Epithelial cell of proximal tubule (primary cell): Measurements from ENCODE around the gene DUSP8. TPM values are rescaled to one million over a fixed set of nuclear protein-coding genes. Genes with fewer than 3 reads are reported as not detected.

ENCODE experiments used
- DNase-seq: peaks from one replicate; pipeline ENCODE4 v3.0.0-alpha.2; 2011; ENCODE audit warnings: low read depth
- H3K4me3 ChIP-seq: 2 replicates; pipeline ENCODE4 v1.5.1; 2011; ENCODE audit warnings: low read depth, mild to moderate bottlenecking, low read length
- total RNA-seq: library from RNA; depleted of rRNA; stranded (reverse); fragments of >200 nt; gene quantifications from 2 replicates; pipeline ENCODE4 v1.2.3, GENCODE V29; 2015
- TF ChIP-seq, protein P1 (sequence below): conservative IDR thresholded peaks from 2 replicates; pipeline ENCODE4 v1.5.1; 2012; ENCODE audit warnings: low read depth, mild to moderate bottlenecking, low read length

Gene DUSP8
- total RNA-seq, 1 donor from 2014 or later = 13.1 TPM

GRCh38 chr11:1540074-1540473 is 32.0 kb downstream of the DUSP8 start:
- DNase-seq = no peak
- H3K4me3 ChIP-seq = no peak overlapping the region
- TF ChIP-seq, protein P1, sequence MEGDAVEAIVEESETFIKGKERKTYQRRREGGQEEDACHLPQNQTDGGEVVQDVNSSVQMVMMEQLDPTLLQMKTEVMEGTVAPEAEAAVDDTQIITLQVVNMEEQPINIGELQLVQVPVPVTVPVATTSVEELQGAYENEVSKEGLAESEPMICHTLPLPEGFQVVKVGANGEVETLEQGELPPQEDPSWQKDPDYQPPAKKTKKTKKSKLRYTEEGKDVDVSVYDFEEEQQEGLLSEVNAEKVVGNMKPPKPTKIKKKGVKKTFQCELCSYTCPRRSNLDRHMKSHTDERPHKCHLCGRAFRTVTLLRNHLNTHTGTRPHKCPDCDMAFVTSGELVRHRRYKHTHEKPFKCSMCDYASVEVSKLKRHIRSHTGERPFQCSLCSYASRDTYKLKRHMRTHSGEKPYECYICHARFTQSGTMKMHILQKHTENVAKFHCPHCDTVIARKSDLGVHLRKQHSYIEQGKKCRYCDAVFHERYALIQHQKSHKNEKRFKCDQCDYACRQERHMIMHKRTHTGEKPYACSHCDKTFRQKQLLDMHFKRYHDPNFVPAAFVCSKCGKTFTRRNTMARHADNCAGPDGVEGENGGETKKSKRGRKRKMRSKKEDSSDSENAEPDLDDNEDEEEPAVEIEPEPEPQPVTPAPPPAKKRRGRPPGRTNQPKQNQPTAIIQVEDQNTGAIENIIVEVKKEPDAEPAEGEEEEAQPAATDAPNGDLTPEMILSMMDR = no peak

GRCh38 chr11:1538153-1538552 is 33.9 kb downstream of the DUSP8 start:
- TF ChIP-seq, protein P1 = no peak
- no peak for DNase-seq
- H3K4me3 ChIP-seq = no peak overlapping the region

DNA sequence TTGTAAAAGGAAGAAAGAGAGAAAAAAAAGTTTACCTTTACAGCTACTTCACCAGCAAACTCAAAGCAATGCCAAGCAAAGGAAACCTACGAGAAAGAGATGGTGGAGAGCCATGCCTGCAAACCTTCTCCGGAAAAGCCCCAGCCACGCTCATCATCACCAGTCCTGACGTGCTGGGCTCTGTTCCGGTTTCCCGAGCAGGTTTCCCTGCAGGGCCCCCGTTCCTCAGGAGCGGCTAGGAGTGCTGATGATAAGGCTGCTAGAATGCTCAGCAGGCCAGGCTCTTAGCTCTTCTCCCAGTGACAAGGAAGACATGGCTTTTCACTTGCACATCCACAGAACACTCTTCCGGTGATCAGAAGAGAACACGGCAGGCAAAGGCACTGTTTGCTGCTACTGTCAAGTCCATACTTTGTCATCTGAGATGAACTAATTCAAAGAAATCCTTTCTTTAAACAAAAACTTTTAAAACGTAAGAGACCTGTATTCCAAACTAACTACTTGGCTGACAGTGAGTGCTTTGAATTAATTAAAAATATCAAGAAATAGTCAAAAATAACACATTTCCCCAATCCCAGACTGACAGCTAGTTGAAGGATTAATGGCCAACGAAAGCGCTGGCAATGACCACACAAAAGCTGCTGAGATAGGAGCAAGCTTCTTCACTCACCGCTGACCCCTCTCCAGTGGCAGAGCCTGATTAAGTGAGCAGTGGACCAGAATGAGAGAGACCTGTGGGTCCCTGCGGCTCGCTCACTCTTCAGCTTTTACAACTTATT is 35.8 kb downstream of the DUSP8 start:
- no peak overlapping the region for H3K4me3 ChIP-seq
- no peak for DNase-seq
- TF ChIP-seq, protein P1 = no peak

GRCh38 chr11:1534682-1535081 is 37.4 kb downstream of the DUSP8 start:
- TF ChIP-seq, protein P1 = no peak
- no peak overlapping the region for H3K4me3 ChIP-seq
- no peak for DNase-seq

GRCh38 chr11:1534171-1534570 is 37.9 kb downstream of the DUSP8 start:
- TF ChIP-seq, protein P1 = no peak
- H3K4me3 ChIP-seq = no peak overlapping the region
- no peak for DNase-seq

- no peak overlapping the region for H3K4me3 ChIP-seq
- no peak for DNase-seq
- TF ChIP-seq, protein P1 = no peak
Observed at GRCh38 chr11:1533342-1533725, 38.7 kb downstream of the DUSP8 start.

DNA sequence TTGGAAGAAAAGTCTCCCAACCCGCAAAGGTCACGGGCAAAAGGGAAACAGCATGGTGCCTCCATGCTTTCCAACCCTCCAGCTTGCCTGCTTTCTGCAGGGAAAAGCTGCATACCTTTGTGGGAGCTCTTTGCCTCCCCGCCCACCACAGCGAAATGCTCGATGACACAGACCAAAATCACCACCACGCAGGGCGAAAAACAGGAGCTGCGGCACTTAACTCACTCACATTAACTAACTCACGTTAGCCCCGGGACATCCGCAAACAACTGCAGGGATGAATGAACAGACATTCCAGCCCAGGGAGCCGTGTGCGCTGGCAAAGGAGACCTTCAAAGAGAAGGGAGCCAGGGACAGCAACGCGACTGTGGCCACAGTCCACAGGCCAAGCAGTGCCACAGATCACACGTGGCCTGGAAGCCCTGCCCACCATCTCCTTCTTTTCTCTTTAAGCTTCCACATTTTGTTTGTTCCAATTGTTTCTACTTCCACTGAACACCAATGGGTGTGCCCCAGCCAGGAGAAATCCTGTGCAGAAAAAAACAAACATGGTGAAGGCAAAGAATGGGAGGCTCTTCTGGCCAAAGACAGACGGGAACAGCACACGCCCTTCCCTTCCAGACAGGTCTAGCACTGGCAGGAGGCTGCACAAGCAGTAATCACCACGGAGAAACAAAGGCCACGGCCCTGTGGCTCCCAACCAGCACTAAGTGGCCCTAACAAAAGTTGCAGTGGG is 39.3 kb downstream of the DUSP8 start:
- TF ChIP-seq, protein P1 = no peak
- no peak overlapping the region for H3K4me3 ChIP-seq
- DNase-seq = peak; percentile 6
